ENCODE data around the gene CDC34.

DNA sequence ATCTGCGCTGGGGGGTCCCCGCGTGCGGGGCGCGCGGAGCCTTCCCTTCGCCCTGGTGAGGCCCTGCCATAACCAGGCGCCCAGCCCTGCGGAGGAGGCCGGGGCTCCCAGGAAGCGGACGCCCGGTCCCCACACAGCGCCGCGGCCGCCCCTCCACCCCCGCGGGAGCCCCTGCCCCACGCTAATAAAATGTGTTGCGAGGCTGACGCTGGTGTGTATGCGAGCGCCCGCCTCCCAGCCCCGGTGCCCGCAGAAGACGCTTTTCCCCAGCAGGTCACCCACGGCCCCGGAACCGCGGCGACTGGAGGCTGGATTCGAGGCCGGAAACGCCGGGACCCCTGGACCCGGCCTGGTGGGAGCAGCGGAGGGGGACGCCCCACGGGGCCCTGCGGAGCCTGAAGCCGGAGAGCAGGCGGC, 12.1 kb upstream of the CDC34 start:
- no peak for TF ChIP-seq YY1 (IDR thresholded peaks at IDR 0.05; ENCODE audit: low read depth)
- TF ChIP-seq, protein P1, sequence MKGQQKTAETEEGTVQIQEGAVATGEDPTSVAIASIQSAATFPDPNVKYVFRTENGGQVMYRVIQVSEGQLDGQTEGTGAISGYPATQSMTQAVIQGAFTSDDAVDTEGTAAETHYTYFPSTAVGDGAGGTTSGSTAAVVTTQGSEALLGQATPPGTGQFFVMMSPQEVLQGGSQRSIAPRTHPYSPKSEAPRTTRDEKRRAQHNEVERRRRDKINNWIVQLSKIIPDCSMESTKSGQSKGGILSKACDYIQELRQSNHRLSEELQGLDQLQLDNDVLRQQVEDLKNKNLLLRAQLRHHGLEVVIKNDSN (IDR thresholded peaks at IDR 0.05): no peak
